ENCODE measurements around the gene KCNIP3.
"Not testable (repeated sequence)": the region's sequence is repeated elsewhere in the genome, so short reads cannot be mapped to it uniquely, and the experiment has no call there.

KCNIP3 gene

DNA sequence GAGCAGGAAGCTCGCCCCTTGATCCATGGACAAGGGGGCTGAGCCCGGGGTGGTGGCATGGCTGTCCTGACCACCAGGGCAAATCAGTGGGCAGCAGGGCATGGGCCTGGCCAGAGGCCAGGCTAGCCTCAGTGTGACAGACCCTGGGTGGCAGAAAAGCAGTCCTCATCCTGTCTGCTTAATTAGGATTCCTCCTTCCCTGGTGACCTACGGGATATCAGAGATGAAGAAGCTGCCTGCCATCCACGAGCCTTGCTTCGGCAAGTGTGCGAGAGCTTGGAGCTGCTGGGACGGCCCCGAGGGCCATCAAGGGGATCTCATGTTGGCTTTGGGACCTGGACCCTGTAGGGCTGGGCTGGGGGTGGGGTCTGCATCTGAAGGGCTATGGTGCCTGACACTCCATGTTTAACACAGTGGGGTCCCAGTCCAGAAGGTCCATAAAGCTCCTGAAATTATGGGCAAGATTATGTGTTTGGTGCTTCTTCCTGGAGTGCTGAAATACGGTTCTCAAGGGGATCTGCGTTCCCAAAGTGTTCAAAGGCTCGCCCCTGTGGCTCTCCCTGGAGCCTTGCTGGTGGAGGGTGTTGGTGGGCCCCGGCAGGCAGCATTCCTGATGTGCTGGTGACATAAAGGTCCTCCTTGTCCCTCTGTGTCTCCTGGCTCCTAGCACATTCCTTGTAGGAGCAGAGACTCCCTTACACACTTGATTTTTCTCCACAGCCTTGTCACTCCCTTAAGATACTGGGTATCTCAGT, 52.6 kb downstream of the KCNIP3 start:
- no peak for DNase-seq

DNA sequence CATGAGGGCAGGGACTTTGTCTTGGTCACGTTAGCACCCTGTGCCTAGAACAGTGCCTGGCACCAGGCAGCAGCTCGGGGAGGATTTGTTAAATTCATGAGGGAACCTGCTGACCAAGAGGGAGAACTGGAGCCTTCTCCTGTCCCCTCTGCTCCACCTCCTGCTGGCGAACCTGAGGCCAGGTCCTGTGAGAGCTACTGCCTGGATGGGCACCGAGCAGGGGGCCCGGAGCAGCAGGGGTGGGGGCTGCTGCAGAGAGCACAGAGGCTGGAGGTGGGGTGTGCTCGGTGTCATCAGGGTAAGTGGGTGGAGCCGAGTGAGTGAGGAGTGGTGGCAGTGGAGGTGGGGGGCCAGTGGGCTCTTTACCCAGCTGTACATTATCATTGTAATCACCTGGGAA, 53.2 kb downstream of the KCNIP3 start:
- DNase-seq: no peak

DNA sequence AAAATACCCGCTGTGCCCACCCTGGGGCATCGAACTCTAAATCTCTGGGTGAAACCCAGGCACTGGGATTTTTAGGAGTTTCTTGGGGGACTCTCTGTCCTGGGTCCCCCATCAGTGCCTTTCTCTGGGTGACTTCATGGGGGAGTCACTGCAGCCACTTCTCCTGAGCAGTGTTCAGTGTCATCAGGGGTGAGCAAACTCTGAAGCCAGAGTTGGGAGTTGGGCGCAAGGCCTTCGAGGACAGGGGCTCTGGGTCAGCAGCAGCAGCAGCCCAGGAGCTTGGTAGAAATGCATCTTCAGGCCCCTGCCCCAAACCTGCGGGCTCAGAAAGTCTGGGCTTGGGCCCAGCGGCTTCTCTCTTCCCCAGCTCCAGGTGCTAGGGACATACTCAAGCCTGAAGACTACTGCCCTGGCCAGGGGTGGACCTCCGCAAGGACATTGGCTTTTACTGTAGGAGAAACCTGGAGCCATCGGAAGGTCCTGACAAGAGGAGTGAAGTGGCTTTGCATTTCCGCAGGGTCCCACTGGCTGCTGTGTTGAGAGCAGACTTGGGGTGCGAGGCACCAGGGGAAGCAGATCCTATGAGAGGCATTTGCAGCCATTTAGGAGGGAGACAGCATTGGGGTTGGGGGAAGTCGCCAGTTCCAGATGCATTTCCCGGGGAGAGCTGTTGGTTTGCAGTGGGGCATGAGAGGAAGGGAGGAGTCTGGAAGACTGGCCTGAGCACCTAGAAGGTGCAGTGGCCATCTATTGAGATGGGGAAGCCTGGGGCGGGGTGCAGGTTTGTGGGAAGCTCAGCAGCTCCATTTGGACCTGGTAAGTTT, 53.8 kb downstream of the KCNIP3 start:
- DNase-seq: no peak

DNA sequence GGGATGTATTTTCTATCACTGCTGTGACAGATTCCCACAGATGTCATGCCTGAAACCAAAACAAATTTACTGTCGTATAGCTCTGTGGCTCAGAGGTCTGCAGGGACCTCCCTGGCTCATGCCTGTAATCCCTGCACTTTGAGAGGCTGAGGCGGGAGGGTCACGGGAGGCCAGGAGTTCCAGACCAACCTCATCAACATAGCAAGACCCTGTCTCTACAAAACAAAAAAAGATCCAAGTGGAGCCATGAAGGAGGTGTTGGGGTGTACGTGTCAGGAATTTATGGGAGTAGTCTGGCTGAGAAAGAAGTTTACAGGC, 54.4 kb downstream of the KCNIP3 start:
- DNase-seq: no peak

DNA sequence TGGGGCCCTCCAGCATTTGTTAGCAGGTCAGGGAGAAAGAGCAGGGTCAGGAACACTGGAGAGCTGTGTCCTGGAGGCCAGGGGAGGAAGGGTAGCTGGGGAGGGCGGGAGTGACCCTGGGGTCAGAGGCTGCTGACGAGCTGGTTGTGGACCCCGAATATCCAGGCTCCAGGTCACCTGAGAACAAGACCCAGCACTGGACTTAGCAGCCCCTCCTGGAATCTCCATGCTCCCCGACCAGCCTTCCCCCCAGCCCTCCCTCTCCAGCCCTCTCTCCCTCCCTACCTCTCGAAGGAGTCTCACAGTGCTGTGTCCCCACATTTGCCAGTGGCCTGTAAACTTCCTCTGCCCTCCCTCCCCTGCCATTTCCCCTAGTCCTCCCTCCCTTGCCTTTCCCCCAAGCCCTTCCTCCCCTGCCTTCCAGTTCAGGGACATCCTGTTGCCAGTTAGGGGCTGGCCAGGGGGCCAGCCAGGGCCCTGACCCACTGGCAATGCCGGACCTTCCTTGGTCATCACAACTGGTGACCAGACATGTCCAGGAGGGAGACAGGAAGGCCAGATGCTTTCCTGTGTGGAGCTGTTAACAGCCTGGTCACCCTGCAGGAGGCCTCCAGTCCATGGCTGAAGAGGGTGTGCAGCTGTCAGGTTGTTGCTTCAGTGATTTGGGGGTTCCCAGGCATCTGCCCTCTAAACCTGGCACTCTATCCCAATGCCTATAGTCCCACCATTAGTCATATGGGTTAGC, 55.3 kb downstream of the KCNIP3 start:
- DNase-seq: no peak

DNA sequence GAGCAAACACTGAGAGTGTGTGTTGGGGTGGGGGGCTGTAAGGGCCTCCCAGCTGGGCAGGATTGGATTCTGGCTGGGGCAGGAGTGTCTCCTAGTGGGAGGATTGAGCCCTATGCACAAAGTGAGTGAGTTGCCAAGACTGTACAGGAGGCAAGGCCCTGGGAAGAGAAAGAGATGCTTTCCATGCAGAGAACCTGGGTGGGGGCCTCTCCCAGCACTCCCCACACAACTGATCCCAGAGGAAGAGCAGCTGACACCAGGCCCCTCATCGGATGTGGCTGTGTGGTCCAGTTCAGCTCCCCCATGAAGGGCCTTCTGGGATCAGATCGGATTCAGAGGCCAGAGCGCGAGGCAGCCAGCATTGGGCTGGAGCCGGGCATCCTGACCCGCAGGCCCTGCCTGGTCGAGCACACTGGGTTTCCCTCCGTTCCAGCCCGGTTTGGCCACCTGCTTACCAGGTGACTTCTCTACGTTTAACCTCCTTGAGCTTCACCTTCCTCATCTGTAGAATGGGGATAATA, 56.0 kb downstream of the KCNIP3 start:
- no peak for DNase-seq

DNA sequence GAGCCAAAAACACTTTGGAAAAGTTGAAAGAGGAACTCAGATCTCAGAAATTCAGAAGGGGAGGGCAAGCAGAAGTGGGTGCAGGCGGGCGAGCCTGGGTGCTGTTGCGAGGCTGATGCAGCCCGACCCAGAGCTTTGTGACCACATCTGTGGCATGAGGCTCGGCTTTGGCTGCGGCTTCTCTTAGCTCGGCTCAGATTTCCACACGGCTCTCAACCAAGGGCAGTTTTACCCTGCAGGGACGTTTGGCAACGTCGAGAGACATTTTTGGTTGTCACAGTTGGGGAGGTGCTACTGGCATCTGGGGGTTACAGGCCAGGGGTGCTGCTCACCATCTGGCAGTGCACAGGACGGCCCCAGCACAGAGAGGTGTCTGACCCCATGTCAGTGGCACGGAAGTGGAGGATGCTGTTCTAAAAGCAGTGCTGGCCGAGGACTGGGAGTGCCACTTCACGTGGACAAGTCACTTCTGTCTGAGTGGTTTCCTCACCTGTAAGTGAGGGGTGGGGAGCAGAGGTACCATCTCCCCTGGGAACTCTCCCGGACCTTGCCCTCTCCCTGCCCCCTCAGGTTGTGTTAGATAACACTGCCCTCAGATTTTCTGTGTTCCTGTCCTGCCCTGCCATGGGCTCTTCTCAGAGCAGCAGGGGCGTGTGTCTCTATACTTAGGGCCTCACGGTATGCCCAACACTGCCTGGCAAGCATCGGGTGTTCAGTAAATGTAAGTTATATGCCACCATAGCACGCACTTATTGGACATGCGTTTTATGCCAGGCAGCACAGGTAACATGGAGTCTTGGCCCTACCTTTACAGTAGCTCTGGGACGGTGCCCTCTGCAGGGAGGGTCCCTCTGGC, 56.7 kb downstream of the KCNIP3 start:
- no peak for DNase-seq

DNA sequence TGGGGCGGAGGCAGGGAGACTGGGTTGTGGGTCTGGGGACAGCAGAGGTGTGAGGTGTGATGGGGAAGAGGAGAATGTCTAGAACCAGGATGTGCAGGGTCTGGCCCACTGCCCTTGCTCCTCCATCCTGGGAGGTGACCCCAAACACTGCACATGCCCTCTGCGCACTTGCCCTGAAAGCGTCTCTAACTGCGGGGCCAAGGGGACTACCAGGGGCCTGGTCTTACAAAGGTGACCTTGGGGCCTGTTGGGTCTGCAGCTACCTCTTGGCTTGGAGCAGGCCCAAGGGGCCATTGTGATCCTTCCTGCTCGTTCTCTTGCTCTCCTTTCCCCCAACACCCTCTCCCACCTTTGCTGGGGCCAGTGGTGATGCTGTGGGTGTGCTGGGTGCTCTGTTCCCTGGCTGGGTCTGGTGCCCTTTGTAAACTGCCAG, 57.3 kb downstream of the KCNIP3 start:
- DNase-seq: no peak

DNA sequence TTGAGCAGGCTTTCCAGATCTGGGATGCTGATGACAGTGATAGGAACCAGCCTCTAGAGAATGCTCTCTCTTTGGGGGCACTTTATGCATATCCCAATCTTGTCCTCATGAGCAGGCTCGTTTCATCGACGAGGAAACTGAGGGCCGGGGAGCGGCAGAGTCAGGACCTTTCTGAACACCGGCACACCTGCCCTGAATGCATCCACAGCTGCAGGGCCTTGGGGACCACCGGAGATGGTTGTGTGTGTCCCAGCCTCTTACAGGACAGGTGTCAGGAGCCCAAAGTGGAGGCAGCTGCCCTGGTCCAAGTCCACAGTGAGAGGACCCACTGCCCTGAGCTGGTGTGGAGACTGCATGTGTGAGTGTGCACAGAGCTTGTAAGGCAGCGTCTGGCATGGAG, 57.8 kb downstream of the KCNIP3 start:
- DNase-seq: no peak

DNA sequence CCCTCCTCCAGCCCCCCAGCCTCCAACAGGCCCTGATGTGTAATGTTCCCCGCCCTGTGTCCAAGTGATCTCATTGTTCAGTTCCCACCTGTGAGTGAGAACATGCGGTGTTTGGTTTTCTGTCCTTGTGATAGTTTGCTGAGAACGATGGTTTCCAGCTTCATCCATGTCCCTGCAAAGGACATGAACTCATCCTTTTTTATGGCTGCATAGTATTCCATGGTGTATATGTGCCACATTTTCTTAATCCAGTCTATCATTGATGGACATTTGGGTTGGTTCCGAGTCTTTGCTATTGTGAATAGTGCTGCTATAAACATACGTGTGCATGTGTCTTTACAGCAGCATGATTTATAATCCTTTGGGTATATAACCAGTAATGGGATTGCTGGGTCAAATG, 58.3 kb downstream of the KCNIP3 start:
- not testable (repeated sequence) for DNase-seq

DNA sequence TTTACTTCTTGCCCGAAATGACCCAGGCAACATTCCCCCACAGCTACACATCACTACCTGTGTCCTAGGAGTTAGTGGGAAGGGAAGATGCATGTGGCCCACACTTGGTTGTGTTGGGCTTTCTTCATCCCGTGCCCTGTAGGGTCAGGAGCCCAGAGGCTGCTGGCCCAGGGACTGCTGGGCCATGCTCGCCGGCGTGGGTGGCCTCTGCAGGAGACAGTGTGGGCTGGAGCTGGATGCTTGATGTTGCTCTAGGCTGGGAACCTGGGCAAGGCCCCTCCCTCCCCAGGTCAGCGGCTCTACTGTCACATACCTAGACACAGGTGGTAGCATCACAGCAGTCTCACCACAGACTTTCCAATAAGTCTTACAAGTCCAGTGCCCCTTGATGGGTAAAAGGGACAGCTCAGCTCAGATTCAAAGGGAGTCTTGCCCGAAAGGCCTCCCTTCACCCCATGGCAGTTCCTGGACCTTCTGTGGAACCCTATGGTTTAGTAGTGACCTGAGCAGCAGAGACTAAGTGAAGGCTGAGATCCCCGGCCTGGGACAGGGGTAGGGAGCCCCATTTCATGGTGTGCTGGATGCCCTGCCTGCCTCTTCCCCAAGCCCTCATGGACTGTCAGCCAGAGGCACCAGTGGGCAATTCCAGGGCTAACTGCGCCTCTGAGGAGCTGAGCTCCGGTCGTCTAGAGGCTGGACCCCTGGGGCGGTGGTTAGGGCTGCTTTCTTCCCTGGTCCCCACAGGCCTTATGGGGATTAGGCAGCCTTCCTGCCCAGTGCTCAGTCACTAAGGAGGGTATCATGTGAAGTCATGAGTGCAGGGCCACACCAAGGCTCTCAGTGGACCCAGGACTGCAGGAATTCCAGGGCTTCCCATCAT, 59.9 kb downstream of the KCNIP3 start:
- no peak for DNase-seq

DNA sequence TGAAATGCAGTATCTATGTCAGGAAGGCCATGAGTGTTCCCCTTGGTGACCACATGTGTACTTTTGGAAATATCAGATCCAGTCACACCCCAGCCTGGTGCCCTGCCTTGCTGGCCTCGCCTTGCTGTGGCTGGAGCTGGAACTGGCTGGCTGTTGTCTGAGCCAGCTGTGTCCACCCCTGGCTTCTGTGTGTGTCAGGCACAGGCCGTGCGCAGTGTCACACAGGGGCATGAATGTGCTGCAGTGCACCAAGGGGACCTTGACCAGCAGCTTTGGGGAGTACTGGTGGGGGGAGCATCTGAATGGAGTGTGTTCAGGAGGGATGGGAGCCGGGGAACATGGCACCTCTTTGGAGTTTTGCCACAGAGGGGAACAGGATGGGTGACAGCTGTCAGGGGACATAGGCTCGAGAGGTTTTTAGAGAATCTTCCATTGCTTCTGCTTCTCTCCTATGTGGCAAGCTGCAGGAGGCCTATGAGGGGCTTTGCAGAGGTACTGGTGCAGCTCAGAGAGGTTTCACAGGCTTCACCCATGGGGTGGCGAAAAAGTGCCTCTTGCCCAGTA, 60.7 kb downstream of the KCNIP3 start:
- DNase-seq: no peak

DNA sequence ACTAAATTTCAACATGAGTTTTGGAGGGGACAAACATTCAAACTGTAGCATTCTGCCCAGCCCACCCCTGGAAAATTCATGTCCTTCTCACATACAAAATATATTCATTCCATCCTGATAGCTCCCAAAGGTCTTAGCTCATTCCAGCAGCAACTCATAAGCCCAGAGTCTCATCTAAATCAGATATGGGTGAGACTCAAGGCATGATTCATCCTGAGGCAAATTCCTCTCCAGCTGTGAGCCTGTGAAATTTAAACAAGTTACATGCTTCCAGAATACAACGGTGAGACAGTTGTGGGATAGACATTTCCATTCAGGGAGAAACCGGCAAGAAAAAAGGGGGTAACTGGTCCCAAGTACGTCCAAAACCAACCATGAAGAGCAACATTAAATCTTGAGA, 61.9 kb downstream of the KCNIP3 start:
- no peak for DNase-seq

DNA sequence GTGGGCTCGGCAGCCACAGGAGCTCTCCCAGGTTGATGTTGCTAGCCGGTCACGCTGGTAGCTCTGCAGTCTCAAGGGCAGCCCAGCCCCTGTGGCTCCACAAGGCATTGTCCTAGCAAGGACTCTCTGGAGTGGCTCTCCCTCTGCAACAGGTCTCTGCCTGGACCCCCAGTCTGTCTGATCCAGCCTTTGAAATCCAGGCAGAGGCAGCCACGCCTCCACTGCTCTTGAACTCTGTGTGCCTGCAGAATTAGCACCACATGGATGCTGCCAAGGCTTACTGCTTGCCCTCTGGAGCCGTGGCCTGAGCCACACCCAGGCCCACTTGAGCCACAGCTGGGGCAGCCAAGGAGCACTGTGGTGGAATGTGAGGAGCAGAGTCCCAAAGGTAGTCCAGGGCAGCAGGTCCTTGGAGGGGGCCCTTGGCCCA, 62.4 kb downstream of the KCNIP3 start:
- no peak for DNase-seq

DNA sequence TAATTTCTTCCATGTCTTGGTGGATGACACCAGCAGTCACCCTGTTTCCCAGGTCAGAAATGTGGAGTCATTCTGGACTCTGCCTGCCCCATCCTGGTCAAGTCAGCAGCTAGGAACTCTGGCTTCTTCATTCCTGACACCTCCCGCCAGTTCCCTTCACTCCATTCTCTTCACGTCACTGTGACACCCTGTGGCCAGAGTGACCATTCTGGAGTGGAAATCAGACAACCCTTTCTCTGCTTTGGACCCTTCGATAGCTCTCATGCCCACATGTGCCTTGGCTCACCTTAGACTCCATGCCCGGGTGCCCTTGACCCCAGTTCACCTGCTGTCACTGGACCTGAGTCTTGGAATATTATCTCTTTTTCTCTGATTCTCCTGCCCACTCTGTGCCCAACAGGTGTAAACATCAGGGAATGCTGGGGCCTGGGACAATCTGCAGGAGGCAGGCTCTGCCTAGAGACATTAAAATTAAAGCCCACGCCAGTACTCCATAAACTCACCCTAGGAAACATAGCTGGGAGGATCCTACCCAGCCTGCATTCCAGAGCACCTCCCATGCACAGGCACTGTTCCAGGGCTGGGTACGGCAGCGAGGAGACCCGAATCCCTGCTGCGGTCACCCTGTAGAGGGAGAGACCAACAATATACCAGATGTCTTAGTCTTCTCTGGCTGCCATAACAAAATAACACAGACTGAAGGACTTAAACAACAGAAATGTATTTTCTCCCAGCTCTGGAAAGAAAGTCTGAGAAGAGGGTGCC, 64.3 kb downstream of the KCNIP3 start:
- DNase-seq: no peak

DNA sequence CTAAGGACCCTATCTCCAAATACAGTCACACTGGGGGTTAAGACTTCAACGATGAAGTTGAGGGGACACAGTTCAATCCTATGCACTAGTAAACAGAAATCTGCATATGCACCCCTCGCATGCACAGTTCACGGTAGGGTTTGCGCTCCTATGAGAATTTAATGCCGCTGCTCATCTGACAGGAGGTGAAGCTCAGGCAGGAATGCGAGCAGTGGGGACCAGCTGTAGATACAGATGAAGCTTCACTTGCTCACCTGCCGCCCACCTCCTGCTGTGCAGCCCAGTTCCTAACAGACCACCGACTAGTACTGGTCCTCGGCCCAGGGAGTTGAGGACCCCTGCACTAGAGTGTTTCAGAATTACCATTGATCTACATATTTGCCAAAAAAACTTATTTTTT, 65.3 kb downstream of the KCNIP3 start:
- DNase-seq: no peak

DNA sequence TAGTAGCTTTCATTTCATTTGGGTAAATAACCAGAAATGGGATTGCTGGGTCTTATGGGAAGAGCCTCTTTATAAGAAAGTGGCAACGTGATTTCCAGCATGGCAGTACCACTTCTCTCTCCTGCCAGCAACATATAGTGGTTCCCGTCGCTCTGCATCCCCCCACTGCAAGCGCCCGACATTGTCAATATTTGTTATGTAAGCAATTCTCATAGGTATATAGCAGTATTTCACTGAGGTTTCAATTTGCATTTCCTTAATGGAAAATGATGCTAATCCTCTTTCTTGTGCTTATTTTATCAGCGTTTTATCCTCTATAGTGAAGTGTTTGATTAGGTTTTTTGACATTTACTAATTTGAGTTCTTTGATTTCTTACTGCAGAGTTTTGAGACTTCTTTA, 69.4 kb downstream of the KCNIP3 start:
- DNase-seq: no peak

DNA sequence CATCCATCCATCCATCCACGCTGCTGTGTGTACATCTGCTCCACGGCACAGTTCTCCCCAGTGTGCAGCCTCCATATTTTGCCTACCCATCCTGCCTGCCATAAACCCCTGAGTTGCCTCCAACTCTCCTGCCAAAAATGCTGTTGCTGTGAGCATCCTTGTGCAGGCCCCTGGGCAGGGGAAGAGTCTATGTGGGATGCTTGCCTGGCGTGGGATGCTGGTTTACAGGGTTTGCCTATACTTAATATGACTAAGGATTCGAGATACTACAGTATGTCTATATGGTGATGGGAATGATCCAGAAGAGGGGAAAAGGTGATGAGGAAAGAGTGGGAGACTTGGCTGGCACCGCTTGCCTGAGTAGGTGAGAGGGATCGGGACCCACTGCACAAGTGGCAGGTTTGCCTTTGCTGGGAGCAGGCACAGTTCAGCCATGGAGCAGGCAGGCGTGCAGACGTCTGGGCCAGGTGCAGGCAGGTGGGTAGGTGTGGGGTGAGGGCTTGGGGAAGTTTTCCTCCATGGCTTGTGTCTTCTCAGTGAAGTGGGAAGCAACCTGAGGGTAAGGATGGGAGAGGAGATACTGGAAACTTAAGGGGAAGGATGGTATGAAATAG, 75.2 kb downstream of the KCNIP3 start:
- DNase-seq: no peak

DNA sequence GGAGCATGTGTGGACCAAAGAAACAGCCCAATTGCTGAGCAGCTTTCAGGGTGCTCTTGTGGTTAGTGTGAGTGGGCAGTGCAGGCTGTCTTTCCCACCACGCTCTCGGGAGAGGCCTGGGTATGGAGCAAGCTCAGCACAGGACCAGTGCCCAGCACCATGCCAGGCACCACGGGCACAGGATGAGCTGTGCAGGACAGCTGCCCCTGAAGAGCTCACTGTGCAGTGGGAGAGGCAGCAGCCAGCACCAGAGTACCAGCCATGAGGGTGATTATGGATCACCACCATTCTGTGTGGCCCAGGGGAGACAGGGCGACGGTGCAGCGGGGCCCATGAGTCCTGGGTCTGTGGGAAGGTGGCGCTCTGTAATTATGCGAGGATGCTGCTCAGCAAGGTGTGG, 75.7 kb downstream of the KCNIP3 start:
- DNase-seq: no peak

DNA sequence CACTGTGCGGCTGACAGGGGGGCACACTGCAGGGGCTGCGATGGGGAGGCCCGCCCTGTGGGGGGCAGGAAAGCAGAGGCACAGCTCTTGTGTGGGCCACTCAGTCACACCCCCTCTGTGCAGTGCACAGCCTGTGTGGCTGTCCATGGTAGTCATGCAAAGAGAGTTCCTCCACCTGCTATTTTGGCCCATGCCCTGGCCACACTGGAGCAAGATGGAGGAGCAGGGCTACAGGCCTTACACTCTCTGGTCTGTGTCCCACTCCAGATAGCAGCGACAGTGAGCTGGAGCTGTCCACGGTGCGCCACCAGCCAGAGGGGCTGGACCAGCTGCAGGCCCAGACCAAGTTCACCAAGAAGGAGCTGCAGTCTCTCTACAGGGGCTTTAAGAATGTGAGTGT, 76.9 kb downstream of the KCNIP3 start:
- DNase-seq: no peak
